GM11168 (cell line): ENCODE results near the gene HSD11B2.

Source experiments
- in situ Hi-C: fragments of 300-500 bp; cut with MboI; formaldehyde crosslinking; loops from one replicate; pipeline ENCODE4 v1.12.0; 2022; ENCODE audit warnings: low sequenced_read_pairs; ENCODE audit not compliant: unreplicated experiment

HSD11B2 gene

DNA sequence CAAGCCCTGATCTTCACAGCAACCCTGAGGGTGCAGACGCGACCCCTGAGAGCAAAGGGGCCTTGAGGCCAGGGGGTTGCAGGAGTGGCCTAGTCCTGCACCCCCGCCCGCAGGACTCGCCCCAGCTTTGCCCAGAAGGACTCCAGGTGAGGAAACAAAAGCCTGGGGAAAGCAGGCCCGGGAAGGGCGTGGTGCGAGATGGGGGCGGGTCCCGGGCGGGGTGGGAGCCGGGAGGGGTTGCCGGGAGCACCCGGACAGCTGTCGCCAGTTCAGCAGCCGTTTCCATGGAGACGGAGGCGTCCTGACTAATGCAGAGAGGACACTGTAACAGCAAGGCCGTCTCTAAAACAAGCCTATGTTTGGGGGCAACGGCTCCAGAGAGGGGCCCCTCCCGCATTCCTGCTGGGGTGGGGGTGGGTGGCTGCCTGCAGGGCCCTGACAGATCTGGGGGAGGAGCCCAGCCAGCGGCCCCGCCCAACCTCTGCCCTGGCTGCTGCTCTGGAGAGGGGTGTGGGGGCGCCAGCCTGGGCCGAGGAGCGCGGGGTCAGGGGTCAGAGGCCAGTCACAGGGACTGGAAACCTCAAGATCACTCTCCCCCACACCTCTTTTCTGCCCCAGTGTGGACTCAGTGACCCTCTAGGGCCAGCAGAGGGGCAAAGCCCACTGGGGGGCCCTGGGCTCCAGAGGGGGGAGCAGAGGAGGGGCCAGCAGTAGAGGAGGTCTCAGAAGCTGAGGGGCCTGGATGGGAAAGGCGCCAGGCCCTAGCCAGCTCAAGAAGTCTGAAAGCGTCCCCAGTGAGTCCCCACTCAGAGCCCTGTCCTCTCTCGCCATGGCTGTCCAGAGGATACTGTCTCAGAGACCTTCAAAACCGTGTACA is 34.5 kb upstream of the HSD11B2 start:
- in situ Hi-C loops: no loop called here

DNA sequence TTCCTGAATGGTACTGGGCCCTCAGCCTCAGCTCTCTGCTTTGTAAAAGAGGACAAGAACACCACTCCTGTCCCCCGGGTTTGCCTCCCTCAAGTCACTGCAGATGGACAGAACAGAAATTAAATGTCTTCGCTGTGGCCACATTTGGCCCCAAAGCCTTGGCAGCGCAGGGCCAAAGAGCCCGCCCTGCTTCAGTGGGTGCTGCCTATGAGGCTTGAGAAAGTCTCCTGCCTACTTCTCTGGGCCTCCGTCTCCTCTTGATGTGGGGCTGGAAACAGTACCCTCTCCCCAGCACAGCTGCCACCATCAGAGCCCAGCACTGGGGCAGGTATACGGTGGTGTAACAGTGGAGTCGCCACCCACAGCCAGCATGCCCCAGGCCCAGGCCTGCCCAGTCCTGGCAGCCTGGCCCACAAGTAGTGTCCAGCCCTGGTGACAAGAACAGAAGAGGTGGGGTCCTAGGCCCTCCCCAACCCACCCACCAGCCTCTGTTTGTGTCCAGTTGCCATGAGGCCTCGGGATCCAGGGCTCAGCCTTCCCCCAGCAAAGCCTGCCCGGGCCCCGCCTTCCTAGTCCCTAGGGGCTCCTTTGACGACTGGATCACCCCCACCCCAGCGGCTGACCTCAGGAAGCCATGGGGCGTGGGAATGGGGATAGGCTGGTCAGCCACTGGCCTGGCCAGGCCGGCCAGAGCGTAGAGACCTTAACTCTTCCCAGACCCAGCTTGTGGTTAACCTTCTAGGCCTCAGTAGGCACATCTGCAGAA is 33.7 kb upstream of the HSD11B2 start:
- in situ Hi-C loops: no loop called here

DNA sequence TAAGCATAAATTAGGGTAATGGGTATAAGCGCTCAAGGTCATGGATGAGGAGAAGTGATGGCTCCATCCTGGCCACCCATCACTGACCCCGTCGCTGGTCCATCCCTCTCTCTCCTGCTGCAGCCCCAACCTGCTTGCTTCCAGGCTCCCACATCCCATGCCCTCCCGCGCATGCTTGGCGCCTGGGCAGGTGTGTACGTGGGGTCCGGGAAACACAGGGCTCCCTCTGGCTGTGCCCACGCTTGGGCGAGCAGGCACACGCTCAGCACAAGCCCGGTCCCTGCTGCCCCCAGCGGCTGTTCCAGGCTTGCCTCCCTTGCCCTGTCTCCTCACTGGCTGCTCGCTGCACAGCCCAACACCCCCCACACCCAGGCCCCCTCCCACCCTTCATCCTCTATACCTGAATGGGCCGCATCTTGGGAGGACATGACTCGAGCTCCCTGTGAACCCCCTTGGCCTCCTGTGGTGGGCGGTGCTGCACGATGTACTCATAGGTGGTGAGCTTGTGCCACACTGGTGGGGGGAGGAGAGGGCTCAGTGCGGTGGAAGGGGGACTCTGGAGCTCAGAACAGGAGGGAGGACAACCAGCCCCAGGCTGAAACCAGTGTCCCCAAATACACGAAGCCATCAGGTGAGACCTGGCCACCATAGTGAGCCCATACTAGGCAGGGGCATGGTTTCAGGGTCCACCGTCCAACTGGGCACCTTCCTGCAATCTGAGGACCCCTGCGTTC is 32.9 kb upstream of the HSD11B2 start:
- in situ Hi-C loops: no loop called here

DNA sequence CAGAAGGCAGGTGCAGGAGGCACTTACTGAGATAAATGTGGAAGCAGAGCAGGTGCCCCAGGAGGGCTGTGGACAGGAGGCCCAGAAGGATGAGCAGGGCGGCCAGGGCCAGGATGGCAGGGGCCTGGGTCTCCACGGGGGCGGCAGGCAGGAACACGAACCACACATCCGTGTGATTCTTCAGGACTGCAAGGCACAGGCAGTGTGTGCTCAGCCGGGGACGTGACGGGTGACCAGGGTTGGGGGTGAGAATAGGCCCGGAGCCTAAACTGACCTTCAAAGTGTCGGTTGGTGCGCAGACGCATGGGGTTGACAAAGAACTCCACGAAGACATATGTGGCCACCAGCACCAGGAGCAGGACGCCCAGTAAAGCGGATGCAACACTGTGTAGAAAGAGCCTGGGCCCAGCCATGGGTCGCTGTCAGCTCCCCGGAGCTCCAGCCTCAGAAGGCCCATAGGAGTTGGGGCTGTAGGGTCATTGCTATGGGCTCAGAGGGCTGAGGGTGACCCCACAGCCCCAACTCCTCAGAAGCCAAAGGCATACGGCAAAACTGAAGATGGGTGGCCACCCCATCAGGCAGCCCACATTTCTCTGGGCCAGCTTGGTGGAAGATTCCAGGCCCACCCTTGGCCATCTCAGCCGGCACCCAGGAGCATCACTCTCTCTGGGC is 32.2 kb upstream of the HSD11B2 start:
- in situ Hi-C loops: no loop called here

DNA sequence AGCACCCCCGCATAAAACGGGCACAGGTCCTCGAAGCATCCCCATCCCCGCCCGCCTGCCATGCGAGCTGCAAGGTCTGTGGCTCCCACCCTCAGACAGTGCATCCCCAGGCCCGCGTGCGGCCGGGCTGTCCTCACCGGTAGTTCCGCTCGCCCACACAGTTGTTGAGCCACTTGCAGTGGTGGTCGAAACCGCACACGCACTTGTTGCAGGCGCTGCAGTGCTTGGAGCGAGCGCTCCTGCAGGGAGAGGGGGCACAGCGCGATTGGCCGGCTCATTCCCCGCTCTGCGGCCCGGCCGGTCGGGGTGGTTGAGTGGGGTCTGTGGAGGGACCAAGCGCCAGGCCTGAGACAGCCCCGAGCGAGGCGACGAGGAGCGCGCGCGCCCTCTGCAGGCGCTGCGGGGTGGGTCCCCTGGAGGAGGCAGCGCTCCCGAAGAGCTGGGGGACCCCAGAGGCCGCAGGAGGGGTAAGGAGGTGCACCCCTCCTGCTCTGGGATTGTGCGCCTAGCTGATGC is 31.6 kb upstream of the HSD11B2 start:
- in situ Hi-C loops: no loop called here

DNA sequence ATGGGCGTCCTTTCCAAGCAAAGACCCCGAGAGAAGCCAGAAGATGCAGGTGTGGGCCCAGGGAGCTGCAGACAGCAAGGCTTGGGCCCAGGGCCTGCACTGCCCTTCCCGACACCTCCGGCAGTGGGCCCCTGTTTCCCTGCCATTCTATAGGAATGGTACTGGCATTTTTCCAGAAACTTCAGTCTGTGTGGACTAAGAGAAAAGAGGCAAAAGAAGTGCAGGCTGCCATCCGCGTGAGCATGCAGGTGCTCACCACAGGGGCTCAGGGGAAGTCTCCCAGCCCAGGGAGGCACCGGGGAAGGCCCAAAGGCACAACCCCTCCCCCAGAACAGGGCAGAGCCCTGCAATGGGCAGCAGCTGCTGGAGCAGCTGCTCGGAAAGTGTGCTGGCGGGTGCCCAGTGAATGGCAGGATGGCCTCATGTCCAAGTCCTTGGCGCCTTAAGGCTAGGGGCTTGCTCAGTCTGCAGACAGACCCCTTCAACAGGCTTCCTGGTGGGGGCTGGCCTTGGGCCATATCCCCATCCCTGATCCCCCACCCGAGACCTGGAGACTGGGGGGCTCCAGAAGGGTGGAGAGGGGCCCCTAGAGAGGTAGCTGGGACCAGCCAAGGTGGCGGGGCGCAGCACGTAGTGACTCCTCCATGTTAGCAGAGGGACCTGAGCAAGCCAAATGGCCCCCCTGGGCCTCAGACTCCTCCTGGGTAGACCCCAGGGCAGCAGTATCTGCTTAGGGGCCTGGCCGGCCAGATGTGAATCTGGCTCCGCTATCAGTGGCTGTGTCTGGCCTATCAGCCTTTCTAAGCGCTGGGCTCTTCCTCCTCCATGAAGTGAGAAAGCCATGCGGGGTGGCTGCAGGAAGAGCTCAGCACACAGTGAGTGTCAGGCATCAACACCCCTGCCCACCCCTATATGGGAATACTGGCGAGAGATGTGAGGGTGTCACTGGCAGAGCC is 30.9 kb upstream of the HSD11B2 start:
- in situ Hi-C loops: loop anchor here (10.0 to 25.0 kb wide), 2 partner anchors 145 to 438 kb away; partner anchors contain the start of gene CES3

DNA sequence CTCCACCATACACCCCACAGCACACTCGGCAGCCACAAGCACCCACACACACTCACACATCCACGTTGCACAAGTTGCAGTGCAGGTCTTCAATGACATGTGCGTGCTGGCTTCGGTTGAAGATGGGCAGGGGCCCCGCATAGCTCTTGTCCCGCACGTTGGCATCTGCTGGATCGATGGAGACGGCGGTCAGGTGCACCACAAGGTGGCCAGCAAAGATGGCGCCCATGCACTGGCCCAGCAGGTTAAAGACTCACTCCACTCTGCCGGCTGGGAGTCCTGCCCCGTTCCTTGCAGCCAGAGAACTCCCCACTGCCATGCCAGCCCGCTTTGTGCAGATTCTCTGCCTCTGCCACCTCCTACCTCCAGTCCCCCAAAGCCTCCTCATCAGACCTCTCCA is 30.0 kb upstream of the HSD11B2 start:
- in situ Hi-C loops: loop anchor here (10.0 to 25.0 kb wide), 2 partner anchors 146 to 439 kb away; partner anchors contain the start of gene CES3

DNA sequence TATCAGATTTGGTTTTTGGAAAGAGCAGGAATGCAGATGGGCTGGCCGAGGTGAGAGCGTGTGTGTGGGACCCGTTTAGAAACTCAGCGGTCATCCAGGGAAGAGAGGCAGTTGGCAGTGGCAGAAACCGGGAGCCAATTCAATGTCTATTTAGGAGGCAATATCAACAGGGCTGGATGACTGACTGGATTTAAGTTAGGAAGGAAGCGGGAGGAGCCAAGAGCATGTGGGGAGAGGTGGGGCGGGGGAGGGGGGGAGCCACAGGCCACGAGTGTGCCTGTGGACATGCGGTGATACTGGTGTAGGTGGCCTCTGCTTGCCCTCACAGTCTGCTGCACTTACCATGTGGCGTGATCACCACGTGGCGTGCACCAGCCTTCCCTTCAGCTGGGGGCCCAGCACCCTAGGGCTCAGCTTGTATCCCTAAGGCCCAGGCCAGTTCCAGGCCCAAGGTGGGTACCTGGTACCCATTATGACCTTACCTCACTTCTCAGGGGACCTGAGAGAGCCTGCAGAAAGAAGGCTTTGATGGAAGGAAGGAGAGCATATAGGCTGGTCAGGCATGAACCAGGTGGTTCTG is 26.9 kb upstream of the HSD11B2 start:
- in situ Hi-C loops: loop anchor here (10.0 to 25.0 kb wide), 2 partner anchors 149 to 442 kb away; partner anchors contain the start of gene CES3

DNA sequence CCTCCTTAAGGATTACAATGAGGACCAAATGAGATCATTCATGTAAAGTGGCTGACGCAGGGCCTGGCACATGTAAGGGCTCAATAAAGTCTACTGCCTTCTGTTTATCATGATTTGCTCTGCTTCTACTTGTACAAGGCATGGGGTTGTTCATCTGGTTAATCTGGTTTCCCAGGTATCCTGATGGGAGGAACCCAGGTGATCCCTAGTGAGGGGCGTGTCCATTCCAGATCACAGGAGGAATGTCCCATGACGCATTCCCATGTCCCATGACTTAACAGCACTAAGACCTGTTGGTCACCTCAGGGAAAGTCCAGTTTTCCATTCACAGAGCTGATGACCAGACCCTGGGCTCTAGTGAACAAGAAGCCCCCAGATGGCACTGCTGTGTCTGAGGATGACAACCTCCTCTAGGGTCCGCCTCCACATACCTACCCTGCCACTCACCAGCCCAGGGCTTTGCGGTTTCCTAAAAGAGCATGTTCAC is 26.1 kb upstream of the HSD11B2 start:
- in situ Hi-C loops: loop anchor here (10.0 to 25.0 kb wide), 2 partner anchors 150 to 442 kb away; partner anchors contain the start of gene CES3

DNA sequence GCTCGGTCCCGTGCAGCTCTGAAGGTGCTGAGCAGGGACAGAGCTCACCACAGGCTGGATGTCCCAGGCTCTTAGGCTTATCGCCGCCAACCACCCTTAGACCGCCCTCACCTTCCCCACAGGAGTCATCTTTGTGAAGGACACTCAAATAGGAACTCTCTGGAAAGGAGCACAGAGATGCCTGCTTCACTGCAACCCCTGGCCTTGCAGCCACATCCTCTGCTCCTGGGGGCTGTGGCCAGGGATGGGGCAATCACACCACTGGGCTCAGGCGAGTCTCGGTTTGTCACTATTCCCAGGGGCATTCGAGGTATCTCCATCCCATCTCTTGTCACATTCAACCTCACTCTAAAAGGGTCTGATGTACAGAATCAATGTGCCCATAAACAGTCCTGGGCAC is 25.6 kb upstream of the HSD11B2 start:
- in situ Hi-C loops: loop anchor here (10.0 to 25.0 kb wide), 2 partner anchors 151 to 443 kb away; partner anchors contain the start of gene CES3

DNA sequence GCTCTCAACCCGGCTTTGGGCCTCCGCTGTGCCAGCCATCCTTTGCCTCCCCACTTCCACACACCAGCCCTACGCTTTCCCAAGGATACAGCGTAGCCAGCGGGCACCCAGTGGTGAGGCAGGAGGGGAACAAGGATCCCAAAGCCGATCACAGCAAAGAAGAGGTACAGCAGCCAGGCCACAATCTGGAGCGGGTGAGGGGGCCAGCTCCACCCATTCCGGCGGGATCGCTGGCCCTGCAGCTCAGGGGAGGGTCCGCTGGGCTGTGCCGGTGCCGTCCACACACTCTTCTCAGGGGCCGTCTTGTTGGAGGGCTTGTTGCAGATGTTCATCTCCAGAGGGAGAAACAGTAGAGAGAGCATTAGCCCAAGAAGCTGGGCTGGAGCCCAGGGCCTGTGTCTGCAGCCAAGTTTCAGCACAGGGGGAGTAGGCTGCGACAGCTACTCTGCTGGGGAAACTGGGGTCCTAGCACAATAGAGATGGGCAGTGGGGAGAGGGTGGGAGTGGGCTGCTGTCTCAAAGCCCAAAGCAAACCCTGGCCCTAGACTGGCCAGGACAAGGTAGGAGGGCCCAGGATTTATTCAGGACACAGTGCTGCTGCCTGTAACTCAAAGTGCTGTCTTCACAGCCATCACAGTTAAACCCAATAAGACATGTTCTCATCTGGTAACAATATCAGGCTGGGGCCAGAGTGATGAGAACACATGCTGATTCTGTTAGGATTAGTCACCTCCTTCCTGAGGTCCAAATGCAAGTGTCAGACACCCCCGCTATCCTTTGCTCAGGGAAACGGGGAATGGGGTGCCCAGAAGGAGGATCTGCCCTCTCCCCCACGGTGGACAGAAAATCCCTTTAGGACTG is 24.6 kb upstream of the HSD11B2 start:
- in situ Hi-C loops: loop anchor here (10.0 to 25.0 kb wide), 2 partner anchors 152 to 444 kb away; partner anchors contain the start of gene CES3

DNA sequence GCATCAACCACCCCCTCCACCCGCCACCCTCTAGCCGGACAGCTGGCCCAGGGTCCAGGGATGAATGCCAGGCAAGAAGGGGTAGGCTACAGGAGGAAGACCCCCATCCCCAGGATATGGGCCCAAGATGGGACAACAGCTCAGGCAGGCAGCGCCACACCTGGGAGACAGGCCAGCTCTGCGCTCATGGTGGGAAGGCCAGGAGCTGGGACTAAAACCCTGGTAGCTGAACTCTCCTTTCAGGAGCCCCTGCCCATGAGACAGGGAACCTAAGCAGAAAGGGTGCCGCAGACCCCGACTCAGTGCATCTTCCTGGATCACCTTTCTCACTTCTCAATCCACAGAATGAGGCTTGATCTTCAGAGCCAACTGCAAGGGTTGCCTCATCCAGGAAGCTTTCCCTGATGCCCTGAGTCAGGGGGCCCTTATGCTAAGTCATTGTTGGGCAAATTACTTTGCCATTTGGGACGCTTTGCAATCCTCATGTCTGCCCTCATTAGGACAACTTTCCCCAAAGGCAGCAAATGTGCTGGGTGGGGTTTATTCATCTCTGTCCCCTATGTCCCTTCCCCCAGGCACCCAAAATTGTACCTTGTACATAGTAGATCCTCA is 23.6 kb upstream of the HSD11B2 start:
- in situ Hi-C loops: loop anchor here (10.0 to 25.0 kb wide), 2 partner anchors 152 to 445 kb away; partner anchors contain the start of gene CES3

DNA sequence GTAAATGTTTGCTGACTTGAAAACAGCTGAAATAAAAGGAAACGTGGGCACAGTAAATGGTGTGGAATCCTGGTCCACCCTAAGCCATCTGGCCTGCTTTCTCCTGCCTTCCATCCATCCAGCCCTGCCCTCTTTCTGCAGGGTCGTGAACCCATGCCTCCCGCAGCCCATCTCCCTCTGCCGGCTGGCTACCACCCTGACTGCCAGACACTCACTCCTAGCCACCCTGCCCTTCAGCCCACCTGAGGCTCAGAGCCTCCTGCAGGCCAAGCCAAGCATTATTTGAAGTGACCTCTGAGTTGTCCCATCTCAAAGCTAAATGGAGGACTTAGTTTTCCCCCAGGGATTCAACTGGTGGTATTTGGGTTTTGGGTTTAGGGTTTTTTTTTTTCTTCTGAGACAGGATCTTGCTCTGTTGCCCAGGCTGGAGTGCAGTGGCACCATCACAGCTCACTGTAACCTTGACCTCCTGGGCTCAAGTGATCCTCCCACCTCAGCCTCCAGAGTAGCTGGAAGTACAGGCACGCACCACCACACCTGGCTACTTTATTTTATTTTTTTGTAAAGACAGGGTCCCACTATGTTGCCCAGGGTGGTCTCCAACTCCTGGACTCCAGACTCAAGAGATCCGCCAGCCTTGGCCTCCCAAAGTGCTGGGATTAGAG is 23.0 kb upstream of the HSD11B2 start:
- in situ Hi-C loops: loop anchor here (10.0 to 25.0 kb wide), 2 partner anchors 153 to 446 kb away; partner anchors contain the start of gene CES3

DNA sequence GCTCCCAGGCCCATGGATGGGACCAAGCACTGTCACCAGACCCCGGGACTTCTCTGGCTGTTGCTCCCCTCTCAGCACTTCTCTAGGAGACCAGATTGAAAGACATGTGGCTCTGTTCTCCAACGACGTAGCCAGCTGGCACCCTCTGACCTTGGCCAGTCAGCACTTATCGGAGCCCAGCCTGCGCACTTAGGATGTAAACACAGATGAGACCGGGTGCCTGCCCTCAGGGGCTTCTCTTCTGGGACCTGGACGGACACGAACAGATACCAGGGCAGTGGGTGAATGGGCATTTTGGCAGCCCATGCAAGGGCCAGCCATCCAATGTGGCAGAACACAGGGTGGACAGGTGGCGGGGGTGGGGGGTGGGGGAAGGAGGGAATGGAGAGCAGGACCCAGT is 21.3 kb upstream of the HSD11B2 start:
- in situ Hi-C loops: loop anchor here (10.0 to 25.0 kb wide), 2 partner anchors 155 to 447 kb away; partner anchors contain the start of gene CES3

DNA sequence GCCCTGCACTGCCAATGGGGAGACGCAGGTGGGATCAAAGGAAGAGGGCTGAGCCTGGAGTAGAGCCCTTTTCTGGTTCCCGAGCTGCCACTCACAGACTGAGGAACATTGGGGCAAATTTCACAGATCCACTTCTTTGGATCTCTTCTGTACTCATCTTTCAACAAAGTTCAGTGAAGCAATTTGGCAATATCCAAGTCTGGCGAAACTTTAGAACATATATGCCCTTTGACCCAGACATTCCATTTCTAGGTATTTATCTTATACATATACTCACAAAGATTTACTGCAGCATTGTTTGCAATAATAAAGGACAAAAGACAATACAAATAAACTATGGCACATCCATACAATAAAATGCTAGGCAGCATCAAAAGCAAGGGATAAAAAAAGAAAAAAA is 19.6 kb upstream of the HSD11B2 start:
- in situ Hi-C loops: loop anchor here (25.0 kb wide), 1 partner anchor 449 kb away; the partner anchor contains the start of gene CES3

DNA sequence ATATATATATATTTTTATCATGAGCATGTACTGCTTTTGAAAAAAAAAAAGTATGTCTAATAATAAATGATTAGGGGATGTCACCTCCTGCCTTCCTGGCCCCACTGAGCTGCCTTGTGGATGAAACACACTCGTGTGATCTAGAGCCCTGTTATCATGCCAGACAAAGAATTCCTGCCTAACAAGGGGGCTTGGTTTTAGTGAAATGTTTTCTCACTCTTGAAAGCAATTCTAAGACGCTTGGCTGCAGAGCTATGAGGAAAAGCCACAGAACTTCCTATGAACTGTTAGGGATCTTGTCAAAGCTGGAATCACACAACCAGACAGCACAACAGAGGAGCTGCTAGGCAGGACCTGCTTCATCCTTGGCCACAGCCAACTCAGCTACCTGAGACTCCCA is 18.6 kb upstream of the HSD11B2 start:
- in situ Hi-C loops: loop anchor here (25.0 kb wide), 1 partner anchor 450 kb away; the partner anchor contains the start of gene CES3
